Sigmoid colon (tissue), 7 donors: ENCODE measurements around the gene ACTG1. TPM values are rescaled to one million over a fixed set of nuclear protein-coding genes. Genes with fewer than 3 reads are reported as not detected.

Experiments used
- DNase-seq: peaks from one replicate; pipeline ENCODE4 v3.0.0-alpha.2; 2019
- H3K27ac ChIP-seq, 4 donors: fragments of 200-600 bp; sonication (generic); one replicate each; pipeline ENCODE4 v1.5.1; 2016 to 2019; ENCODE audit warnings: mild to moderate bottlenecking in 1 of 4
- H3K27me3 ChIP-seq, 3 donors: fragments of 200-600 bp; sonication (generic); one replicate each; pipeline ENCODE4 v1.5.1; 2019; ENCODE audit warnings: mild to moderate bottlenecking in 1 of 3
- H3K36me3 ChIP-seq, 4 donors: fragments of 200-600 bp; sonication (generic); one replicate each; pipeline ENCODE4 v1.5.1; 2016 to 2019
- H3K4me1 ChIP-seq, 4 donors: fragments of 200-600 bp; sonication (generic); one replicate each; pipeline ENCODE4 v1.5.1; 2017 to 2019
- H3K4me3 ChIP-seq, 4 donors: fragments of 200-600 bp; sonication (generic); one replicate each; pipeline ENCODE4 v1.5.1; 2017 to 2019; ENCODE audit warnings: mild to moderate bottlenecking in 2 of 4, moderate library complexity in 1 of 4
- H3K9me3 ChIP-seq, 4 donors: fragments of 200-600 bp in 3 of 4; sonication (generic) in 3 of 4; one replicate each; pipeline versions ENCODE4 v1.5.1 to v1.6.1; 2013 to 2019
- EP300 ChIP-seq, 4 donors: sonication (generic); formaldehyde crosslinking; IDR thresholded peaks; one replicate each; pipeline ENCODE4 v1.6.1; 2017; ENCODE audit warnings: antibody characterized with exemption in 4 of 4
- POLR2A ChIP-seq, 2 donors: fragments of 450-650 bp; IDR thresholded peaks; one replicate each; pipeline ENCODE4 v1.6.1; 2016; ENCODE audit warnings: antibody characterized with exemption in 2 of 2, mild to moderate bottlenecking in 2 of 2, moderate library complexity in 2 of 2
- POLR2AphosphoS5 ChIP-seq, 4 donors: sonication (generic); formaldehyde crosslinking; IDR thresholded peaks; one replicate each; pipeline ENCODE4 v1.6.1; 2017; ENCODE audit warnings: antibody characterized with exemption in 4 of 4
- WGBS, 2 donors: extraction: QIAGEN DNeasy Blood & Tissue Kit; methylation state at CpG; one replicate each; pipeline ENCODE4 v1.1.7; 2013; 5-methylcytosine and 5-hydroxymethylcytosine counted together
- intact Hi-C: fragments of 100-400 bp; cut with DNase I; formaldehyde crosslinking; loops from one replicate; pipeline ENCODE4 v1.15.1; 2023
- polyA plus RNA-seq, 3 donors: library from polyadenylated mRNA; stranded (reverse); fragments of 200-250 nt; gene quantifications; one replicate each; pipeline ENCODE4 v1.2.3, GENCODE V29; 2013
- total RNA-seq, 4 donors: library from RNA; depleted of rRNA; stranded (reverse); fragments of >200 nt; gene quantifications; one replicate each; pipeline ENCODE4 v1.1.0, GENCODE V29; 2016
- TF ChIP-seq, protein P1 (sequence below), 4 experiments: fragments of 450-650 bp in 3 of 4; fragments of 200-600 bp in 1 of 4; IDR thresholded peaks; one replicate each; pipeline ENCODE4 v1.5.1; 2016 to 2019; ENCODE audit warnings: antibody characterized with exemption in 4 of 4, mild to moderate bottlenecking in 3 of 4, moderate library complexity in 2 of 4
- donor health status: healthy with polysubstance abuse.
- donor health status: Bipolar disorder and iron deficiency.
- donor health status: healthy.

Gene ACTG1
- total and polyA plus RNA-seq, 7 donors, result 1,038 to 4,527 (median 2,003) TPM

GRCh38 chr17:81479175-81480071, 33.2 kb downstream of the ACTG1 start:
- peaks cover 0 to 35% (median 28%) of the 10 kb centered on the region in 4 donors for H3K4me1 ChIP-seq
- H3K27me3 ChIP-seq, result peaks cover 0 to 17% (median 6%) of the 10 kb centered on the region in 3 donors
- H3K9me3 ChIP-seq, result no peaks in the 10 kb centered on the region
- DNase-seq, result no peak
- 87 to 88% methylated on average over 20 of the region's 20 CpGs for WGBS, 2 donors
- H3K36me3 ChIP-seq, result no peaks in the 10 kb centered on the region
- TF ChIP-seq EP300 (IDR thresholded peaks at IDR 0.05) (no peak), POLR2A (IDR thresholded peaks at IDR 0.05) (no peak), POLR2AphosphoS5 (IDR thresholded peaks at IDR 0.05) (no peak)
- TF ChIP-seq, protein P1, sequence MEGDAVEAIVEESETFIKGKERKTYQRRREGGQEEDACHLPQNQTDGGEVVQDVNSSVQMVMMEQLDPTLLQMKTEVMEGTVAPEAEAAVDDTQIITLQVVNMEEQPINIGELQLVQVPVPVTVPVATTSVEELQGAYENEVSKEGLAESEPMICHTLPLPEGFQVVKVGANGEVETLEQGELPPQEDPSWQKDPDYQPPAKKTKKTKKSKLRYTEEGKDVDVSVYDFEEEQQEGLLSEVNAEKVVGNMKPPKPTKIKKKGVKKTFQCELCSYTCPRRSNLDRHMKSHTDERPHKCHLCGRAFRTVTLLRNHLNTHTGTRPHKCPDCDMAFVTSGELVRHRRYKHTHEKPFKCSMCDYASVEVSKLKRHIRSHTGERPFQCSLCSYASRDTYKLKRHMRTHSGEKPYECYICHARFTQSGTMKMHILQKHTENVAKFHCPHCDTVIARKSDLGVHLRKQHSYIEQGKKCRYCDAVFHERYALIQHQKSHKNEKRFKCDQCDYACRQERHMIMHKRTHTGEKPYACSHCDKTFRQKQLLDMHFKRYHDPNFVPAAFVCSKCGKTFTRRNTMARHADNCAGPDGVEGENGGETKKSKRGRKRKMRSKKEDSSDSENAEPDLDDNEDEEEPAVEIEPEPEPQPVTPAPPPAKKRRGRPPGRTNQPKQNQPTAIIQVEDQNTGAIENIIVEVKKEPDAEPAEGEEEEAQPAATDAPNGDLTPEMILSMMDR (IDR thresholded peaks at IDR 0.05), result no peak
- intact Hi-C loops, result loop anchor here (5.0 kb wide), 1 partner anchor 77 kb away; no protein-coding TSS in a partner anchor
- H3K4me3 ChIP-seq, result no peak overlapping the region
- H3K27ac ChIP-seq, result no peak overlapping the region

DNA sequence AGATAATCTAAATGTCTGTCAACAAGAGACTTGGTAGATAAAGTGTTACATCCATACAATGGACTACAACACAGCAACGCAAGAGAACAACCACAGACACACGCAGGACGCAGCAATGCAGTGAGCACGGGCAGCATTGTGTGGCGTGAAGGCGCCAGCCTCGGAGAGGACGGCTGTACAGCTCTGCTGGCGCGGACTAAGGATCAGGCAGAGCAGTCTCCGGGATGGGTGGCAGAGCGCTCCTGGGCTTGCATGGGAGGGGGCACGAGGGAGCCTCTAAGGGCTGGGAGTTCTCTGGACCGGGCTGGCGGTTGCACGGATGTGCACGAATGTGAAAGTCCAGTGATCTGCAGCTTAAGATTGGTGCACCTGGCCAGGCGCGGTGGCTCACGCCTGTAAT, 34.5 kb downstream of the ACTG1 start:
- Histone ChIP-seq H3K4me1 (peaks cover 0 to 24% (median 16%) of the 10 kb centered on the region in 4 donors), H3K36me3 (no peaks in the 10 kb centered on the region), H3K9me3 (no peaks in the 10 kb centered on the region), H3K4me3 (no peak overlapping the region), H3K27ac (no peak overlapping the region), H3K27me3 (peaks cover 0 to 17% (median 6%) of the 10 kb centered on the region in 3 donors)
- intact Hi-C loops, result no loop called here
- WGBS, 2 donors, result 89 to 94% methylated on average over 20 of the region's 20 CpGs
- no peak for TF ChIP-seq EP300 (IDR thresholded peaks at IDR 0.05)
- TF ChIP-seq, protein P1 (IDR thresholded peaks at IDR 0.05), result no peak
- no peak for DNase-seq

- peaks cover 0 to 27% (median 21%) of the 10 kb centered on the region in 4 donors for H3K4me1 ChIP-seq
- H3K27ac ChIP-seq, result no peak overlapping the region
- DNase-seq, result no peak
- no peak for TF ChIP-seq EP300 (IDR thresholded peaks at IDR 0.05)
- TF ChIP-seq, protein P1 (IDR thresholded peaks at IDR 0.05), result no peak
- TF ChIP-seq POLR2AphosphoS5 (IDR thresholded peaks at IDR 0.05), result no peak
- TF ChIP-seq POLR2A (IDR thresholded peaks at IDR 0.05), result no peak
- no peaks in the 10 kb centered on the region for H3K9me3 ChIP-seq
- WGBS, 2 donors, result 67 to 85% methylated on average over 7 of the region's 7 CpGs
- peaks cover 0 to 17% (median 6%) of the 10 kb centered on the region in 3 donors for H3K27me3 ChIP-seq
- H3K4me3 ChIP-seq, result no peak overlapping the region
- intact Hi-C loops, result no loop called here
- no peaks in the 10 kb centered on the region for H3K36me3 ChIP-seq
Observed at GRCh38 chr17:81477173-81477572, 35.4 kb downstream of the ACTG1 start.

GRCh38 chr17:81476635-81477034, 36.0 kb downstream of the ACTG1 start:
- Histone ChIP-seq H3K36me3 (no peaks in the 10 kb centered on the region), H3K9me3 (no peaks in the 10 kb centered on the region), H3K27me3 (peaks cover 0 to 17% (median 6%) of the 10 kb centered on the region in 3 donors), H3K4me3 (no peak overlapping the region), H3K4me1 (peaks cover 0 to 27% (median 21%) of the 10 kb centered on the region in 4 donors), H3K27ac (no peak overlapping the region)
- intact Hi-C loops, result no loop called here
- 80 to 91% methylated on average over 6 of the region's 6 CpGs for WGBS, 2 donors
- TF ChIP-seq POLR2A (IDR thresholded peaks at IDR 0.05) (no peak), POLR2AphosphoS5 (IDR thresholded peaks at IDR 0.05) (no peak), EP300 (IDR thresholded peaks at IDR 0.05) (no peak)
- TF ChIP-seq, protein P1 (IDR thresholded peaks at IDR 0.05), result no peak
- no peak for DNase-seq
